Measurements from ENCODE around the gene GDF11.
A peak's percentile ranks its signal among the peaks of the same experiment; 100 is the strongest.

The GDF11 gene

GRCh38 chr12:55720894-55721444 is 22.0 kb upstream of the GDF11 start:
- peak; percentile 7 for TF ChIP-seq CTCF (IDR thresholded peaks at IDR 0.05)
- H3K4me2 ChIP-seq (ENCODE audit: low read length), result no peak overlapping the region
- H3K79me2 ChIP-seq, result no peaks in the 10 kb centered on the region
- H3K36me3 ChIP-seq (ENCODE audit: control insufficient read depth, insufficient read depth, low read length), result no peaks in the 10 kb centered on the region
- H3K9me3 ChIP-seq (ENCODE audit: control insufficient read depth, low read length), result no peaks in the 10 kb centered on the region
- H3K4me1 ChIP-seq, result peaks cover 7% of the 10 kb centered on the region
- no peak overlapping the region for H3K4me3 ChIP-seq (ENCODE audit: low read depth, low read length)
- no peak overlapping the region for H3K27ac ChIP-seq
- H3K9ac ChIP-seq, result no peak overlapping the region
- no peaks in the 10 kb centered on the region for H3K27me3 ChIP-seq (ENCODE audit: control insufficient read depth, insufficient read depth, low read length)
- H2AFZ ChIP-seq, result no peak overlapping the region

- Histone ChIP-seq H2AFZ (no peak overlapping the region), H3K9ac (no peak overlapping the region), H3K4me1 (peaks cover 7% of the 10 kb centered on the region), H3K79me2 (no peaks in the 10 kb centered on the region), H3K4me2 (ENCODE audit: low read length) (no peak overlapping the region), H3K9me3 (ENCODE audit: control insufficient read depth, low read length) (no peaks in the 10 kb centered on the region), H3K36me3 (ENCODE audit: control insufficient read depth, insufficient read depth, low read length) (no peaks in the 10 kb centered on the region), H3K4me3 (ENCODE audit: low read depth, low read length) (no peak overlapping the region), H3K27ac (no peak overlapping the region), H3K27me3 (ENCODE audit: control insufficient read depth, insufficient read depth, low read length) (no peaks in the 10 kb centered on the region)
- TF ChIP-seq CTCF (IDR thresholded peaks at IDR 0.05), result no peak
Measured at GRCh38 chr12:55721601-55722213, 21.2 kb upstream of the GDF11 start.

- no peak for TF ChIP-seq CTCF (IDR thresholded peaks at IDR 0.05)
- no peak overlapping the region for H3K4me3 ChIP-seq (ENCODE audit: low read depth, low read length)
- no peaks in the 10 kb centered on the region for H3K9me3 ChIP-seq (ENCODE audit: control insufficient read depth, low read length)
- H3K27me3 ChIP-seq (ENCODE audit: control insufficient read depth, insufficient read depth, low read length), result no peaks in the 10 kb centered on the region
- H3K79me2 ChIP-seq, result no peaks in the 10 kb centered on the region
- peaks cover 5% of the 10 kb centered on the region for H3K4me1 ChIP-seq
- no peaks in the 10 kb centered on the region for H3K36me3 ChIP-seq (ENCODE audit: control insufficient read depth, insufficient read depth, low read length)
- no peak overlapping the region for H2AFZ ChIP-seq
- H3K9ac ChIP-seq, result no peak overlapping the region
- no peak overlapping the region for H3K27ac ChIP-seq
- no peak overlapping the region for H3K4me2 ChIP-seq (ENCODE audit: low read length)
Measured at GRCh38 chr12:55722948-55723347, 20.0 kb upstream of the GDF11 start.

GRCh38 chr12:55723516-55724225 is 19.3 kb upstream of the GDF11 start:
- no peak for TF ChIP-seq CTCF (IDR thresholded peaks at IDR 0.05)
- Histone ChIP-seq H3K4me2 (ENCODE audit: low read length) (no peak overlapping the region), H3K79me2 (no peaks in the 10 kb centered on the region), H2AFZ (no peak overlapping the region), H3K9me3 (ENCODE audit: control insufficient read depth, low read length) (no peaks in the 10 kb centered on the region), H3K27ac (no peak overlapping the region), H3K27me3 (ENCODE audit: control insufficient read depth, insufficient read depth, low read length) (no peaks in the 10 kb centered on the region), H3K36me3 (ENCODE audit: control insufficient read depth, insufficient read depth, low read length) (no peaks in the 10 kb centered on the region), H3K4me3 (ENCODE audit: low read depth, low read length) (no peak overlapping the region), H3K9ac (no peak overlapping the region), H3K4me1 (peaks cover 5% of the 10 kb centered on the region)
